Retinal pigment epithelial cell (primary cell): ENCODE data around the gene HSH2D.

Source experiments
- DNase-seq: peaks from one replicate; pipeline ENCODE4 v3.0.0-alpha.2; 2010; ENCODE audit warnings: low read depth
- H3K4me3 ChIP-seq: 2 replicates; pipeline ENCODE4 v1.5.1; 2011; ENCODE audit warnings: mild to moderate bottlenecking, low read length, control low read depth, moderate library complexity
- TF ChIP-seq, protein P1 (sequence below): conservative IDR thresholded peaks from 2 replicates; pipeline ENCODE4 v1.5.1; 2011; ENCODE audit warnings: low read depth, low read length, control low read depth, inconsistent platforms

Gene HSH2D

DNA sequence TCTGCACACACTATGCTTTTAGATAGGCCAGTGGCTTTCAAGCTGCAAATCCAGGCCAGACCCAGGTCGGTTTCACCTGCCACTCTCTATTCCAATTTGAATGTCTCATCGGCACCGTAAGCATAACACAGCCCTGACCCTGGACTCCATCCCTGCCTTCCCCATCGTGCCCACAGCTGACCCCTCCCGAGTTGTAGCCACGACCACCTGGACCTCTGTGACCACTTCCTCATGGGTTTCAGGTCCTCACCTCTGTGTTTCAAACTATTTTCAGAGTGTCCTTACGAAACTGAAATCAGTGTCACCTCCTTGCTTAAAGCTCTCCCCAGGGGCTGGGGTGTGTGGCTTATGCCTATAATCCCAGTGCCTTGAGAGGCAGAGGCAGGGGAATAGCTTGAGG is 9.0 kb upstream of the HSH2D start:
- TF ChIP-seq, protein P1, sequence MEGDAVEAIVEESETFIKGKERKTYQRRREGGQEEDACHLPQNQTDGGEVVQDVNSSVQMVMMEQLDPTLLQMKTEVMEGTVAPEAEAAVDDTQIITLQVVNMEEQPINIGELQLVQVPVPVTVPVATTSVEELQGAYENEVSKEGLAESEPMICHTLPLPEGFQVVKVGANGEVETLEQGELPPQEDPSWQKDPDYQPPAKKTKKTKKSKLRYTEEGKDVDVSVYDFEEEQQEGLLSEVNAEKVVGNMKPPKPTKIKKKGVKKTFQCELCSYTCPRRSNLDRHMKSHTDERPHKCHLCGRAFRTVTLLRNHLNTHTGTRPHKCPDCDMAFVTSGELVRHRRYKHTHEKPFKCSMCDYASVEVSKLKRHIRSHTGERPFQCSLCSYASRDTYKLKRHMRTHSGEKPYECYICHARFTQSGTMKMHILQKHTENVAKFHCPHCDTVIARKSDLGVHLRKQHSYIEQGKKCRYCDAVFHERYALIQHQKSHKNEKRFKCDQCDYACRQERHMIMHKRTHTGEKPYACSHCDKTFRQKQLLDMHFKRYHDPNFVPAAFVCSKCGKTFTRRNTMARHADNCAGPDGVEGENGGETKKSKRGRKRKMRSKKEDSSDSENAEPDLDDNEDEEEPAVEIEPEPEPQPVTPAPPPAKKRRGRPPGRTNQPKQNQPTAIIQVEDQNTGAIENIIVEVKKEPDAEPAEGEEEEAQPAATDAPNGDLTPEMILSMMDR = no peak
- DNase-seq = no peak

DNA sequence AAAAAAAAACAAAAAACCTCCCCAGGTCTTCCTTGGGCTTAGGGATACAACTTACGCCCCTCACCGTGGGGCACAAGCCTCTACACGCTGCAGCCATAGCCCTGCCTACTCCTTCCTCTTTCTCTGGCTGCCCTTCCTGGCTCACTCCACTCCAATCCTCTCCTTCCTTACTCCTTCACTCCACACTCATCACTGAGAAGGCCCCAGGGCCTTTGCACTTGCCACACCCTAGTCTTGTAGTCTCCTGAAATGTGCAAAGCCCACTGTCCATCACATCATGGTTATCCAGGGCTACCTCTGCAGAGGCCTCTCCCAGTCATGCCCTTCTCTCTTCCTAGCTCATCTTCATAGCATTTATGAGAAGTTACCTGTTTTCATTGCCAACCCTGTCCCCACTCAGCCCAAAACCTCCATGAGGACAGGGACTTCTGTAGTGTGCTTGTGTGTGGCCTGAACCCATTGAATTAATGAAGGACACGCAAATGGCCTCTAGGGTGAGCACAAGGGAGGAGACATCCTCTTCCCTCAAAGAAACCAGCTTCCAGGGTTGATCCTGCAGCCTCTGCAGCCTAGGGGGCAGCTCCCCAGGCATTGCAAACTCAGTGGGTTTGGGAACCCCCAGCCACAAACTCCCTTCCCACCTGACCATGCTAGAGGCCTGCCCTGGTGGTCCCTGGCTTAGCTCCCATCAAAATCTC is 7.9 kb upstream of the HSH2D start:
- no peak overlapping the region for H3K4me3 ChIP-seq
- DNase-seq = no peak
- TF ChIP-seq, protein P1 = no peak

More for the DNA sequence above, 9.0 kb upstream of the HSH2D start:
- H3K4me3 ChIP-seq = no peak overlapping the region

DNA sequence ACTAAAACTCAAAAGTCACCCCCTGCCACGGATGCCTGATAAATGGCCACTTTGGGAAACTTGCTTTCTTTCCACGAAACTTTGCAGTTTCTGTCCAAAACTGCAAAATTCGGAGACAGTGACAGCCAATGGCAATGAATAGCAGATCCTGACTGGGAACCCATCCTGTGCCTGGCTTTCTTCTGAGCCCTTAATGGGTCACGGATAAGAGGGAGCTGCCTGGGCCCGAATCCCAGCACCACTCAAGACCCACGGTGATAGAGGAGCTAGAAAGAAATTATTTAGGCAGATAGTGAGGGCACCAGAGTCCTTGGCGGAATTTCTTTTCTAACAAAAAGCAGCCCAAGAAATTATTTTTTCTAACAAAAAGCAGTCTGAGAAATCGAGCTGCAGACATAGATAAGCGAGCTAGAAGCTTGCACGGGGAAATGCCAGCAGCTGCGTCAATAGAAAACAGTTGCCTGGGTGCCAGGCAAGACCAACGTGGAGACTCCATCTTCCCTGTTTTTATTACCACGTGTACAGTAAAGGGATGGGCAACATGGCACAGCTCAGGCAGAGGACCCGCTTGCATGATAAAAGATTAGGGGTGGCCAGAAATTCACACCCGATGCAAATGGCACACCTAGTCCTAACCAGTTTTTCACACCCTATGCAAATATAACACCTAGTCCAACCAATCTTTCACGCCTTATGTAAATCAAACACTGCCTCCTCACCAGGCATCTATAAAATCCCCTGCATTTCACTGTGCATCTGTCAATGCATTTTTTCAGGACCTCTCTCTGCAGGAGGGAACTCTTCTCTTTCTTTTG is 7.1 kb upstream of the HSH2D start:
- no peak for DNase-seq
- H3K4me3 ChIP-seq = no peak overlapping the region
- TF ChIP-seq, protein P1 = no peak

DNA sequence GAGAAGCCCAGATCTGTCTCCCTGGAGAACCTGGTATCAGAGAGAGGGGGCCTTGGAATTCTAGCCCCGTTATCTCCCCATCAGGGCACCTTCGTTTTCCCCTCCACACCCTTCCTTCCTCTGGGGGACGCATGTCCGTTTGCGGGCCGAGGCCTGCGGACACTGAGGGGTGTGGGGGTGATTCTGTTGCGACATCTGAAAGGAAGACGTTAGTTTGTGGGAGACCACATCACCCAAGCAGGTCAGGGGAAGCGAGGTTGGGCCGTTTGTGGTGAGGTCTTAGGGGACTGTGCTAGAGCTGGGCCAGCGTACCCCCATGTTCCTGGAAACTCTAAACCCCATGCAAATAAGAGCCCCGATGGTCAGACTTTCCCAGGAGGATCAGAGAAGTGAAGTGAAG is 3.7 kb upstream of the HSH2D start:
- no peak for DNase-seq
- TF ChIP-seq, protein P1 = no peak
- H3K4me3 ChIP-seq = no peak overlapping the region

DNA sequence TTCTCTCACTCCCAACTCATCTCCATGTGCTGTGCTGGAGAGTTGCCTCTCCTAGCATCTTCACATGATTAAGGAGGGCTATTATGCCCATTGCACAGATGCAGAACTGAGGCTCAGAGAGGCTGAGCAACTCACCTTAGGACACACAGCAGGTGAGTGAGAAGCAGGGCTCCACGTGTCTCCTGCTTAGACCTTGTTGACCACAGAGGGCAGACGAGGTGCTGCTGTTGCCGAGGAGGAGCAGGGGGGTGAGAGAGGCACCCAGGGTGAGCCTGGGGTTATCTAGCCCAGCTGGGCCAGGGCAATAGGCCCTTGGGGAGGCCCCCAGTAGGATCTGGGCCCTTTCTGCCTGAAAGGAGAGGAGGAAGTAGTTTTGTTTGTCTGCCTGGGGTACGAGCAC is 2.4 kb upstream of the HSH2D start:
- H3K4me3 ChIP-seq = no peak overlapping the region
- TF ChIP-seq, protein P1 = no peak
- DNase-seq = no peak

DNA sequence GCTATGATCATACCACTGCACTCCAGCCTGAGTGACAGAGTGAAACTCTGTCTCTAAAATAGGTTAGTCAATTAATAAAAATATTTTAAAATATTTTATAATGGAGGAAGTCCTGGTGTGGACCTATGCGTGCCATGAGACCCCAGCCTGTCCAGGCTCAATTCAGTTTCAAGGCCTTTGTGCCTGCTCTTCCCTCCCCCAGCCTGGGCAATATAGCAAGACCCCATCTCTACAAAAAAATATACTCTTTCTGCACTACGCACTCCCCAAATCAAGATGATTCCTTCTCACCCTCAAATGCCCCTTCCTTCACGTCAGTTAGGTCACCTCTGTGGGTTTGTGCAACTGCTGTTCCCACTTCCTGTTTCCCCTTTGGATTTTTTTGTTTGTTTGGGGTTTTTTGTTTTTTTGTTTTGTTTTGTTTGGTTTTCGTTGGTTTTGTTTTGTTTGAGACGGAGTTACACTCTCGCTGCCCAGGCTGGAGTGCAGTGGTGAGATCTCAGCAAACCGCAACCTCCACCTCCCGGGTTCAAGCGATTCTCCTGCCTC is 1.4 kb upstream of the HSH2D start:
- TF ChIP-seq, protein P1 = no peak

More for the DNA sequence above, 1.4 kb upstream of the HSH2D start:
- no peak for DNase-seq
- H3K4me3 ChIP-seq = no peak overlapping the region
